ENCODE results near the gene IFT27. TPM values are rescaled to one million over a fixed set of nuclear protein-coding genes. Genes with fewer than 3 reads are reported as not detected.

IFT27 gene
- total RNA-seq, 1 donor from 2014 or later = 21.5 TPM

DNA sequence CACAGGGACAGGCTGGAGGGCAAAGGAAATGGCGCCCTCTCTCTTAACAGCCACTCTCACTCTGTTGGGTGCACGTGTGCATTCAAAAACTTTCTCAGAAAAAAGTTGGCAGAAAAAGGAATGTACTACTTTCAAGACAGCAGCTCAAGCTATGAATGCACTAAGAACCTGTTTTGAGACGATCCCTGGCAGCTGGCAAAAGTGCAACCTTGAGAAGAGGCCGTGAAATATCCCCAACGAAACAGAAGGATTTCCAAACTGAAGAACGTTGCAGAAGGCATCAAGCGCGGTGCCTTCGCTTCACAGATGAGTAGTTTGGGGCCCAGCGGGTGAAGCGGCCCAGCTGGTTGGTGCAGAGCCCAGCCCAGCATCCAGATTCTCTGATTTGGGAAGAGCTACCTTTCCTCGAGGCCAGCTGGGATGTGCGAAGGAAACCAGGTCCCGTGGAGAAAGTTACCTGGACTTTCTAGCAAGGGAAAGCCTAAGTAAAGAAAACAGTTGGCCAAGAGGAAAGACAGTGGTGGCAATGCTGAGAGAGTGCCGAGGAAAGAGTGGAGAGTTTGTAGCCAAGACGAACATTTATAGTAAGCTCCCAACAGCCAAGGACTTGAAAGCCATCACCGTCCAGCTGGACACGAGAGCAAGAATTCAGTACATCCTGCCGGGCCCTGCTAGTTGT is 16.3 kb downstream of the IFT27 start:
- intact Hi-C loops (cut with DNase I) = no loop called here
- no peak for TF ChIP-seq CTCF (IDR thresholded peaks at IDR 0.05)
- Histone ChIP-seq H3K36me3 (no peaks in the 10 kb centered on the region), H3K27ac (no peak overlapping the region), H3K4me1 (peaks cover 3% of the 10 kb centered on the region), H3K27me3 (peaks cover 9% of the 10 kb centered on the region), H3K9me3 (no peaks in the 10 kb centered on the region), H3K4me3 (no peak overlapping the region)
- ATAC-seq (no peak), DNase-seq (peak; percentile 43)

GRCh38 chr22:36758792-36759271 is 17.1 kb downstream of the IFT27 start:
- no peak for TF ChIP-seq CTCF (IDR thresholded peaks at IDR 0.05)
- intact Hi-C loops (cut with DNase I) = no loop called here
- Histone ChIP-seq H3K4me3 (no peak overlapping the region), H3K36me3 (no peaks in the 10 kb centered on the region), H3K27me3 (peaks cover 15% of the 10 kb centered on the region), H3K4me1 (peaks cover 3% of the 10 kb centered on the region), H3K27ac (no peak overlapping the region), H3K9me3 (no peaks in the 10 kb centered on the region)
- DNase-seq (peak; percentile 51), ATAC-seq (no peak)

GRCh38 chr22:36757668-36758211 is 18.2 kb downstream of the IFT27 start:
- Histone ChIP-seq H3K27ac (no peak overlapping the region), H3K9me3 (no peaks in the 10 kb centered on the region), H3K4me1 (peaks cover 1% of the 10 kb centered on the region), H3K27me3 (peaks cover 24% of the 10 kb centered on the region), H3K36me3 (no peaks in the 10 kb centered on the region), H3K4me3 (no peak overlapping the region)
- TF ChIP-seq CTCF (IDR thresholded peaks at IDR 0.05) = peak; percentile 80
- peak; percentile 87 for ATAC-seq
- DNase-seq = peak; percentile 88
- intact Hi-C loops (cut with DNase I) = no loop called here

GRCh38 chr22:36756746-36757655 is 18.9 kb downstream of the IFT27 start:
- ATAC-seq = no peak
- no peaks in the 10 kb centered on the region for H3K4me1 ChIP-seq
- no peaks in the 10 kb centered on the region for H3K9me3 ChIP-seq
- H3K36me3 ChIP-seq = no peaks in the 10 kb centered on the region
- peak; percentile 47 for DNase-seq
- intact Hi-C loops (cut with DNase I) = no loop called here
- no peak overlapping the region for H3K27ac ChIP-seq
- peaks cover 24% of the 10 kb centered on the region for H3K27me3 ChIP-seq
- no peak for TF ChIP-seq CTCF (IDR thresholded peaks at IDR 0.05)
- H3K4me3 ChIP-seq = no peak overlapping the region

- Histone ChIP-seq H3K4me3 (no peak overlapping the region), H3K36me3 (no peaks in the 10 kb centered on the region), H3K27me3 (peaks cover 24% of the 10 kb centered on the region), H3K27ac (no peak overlapping the region), H3K9me3 (no peaks in the 10 kb centered on the region), H3K4me1 (no peaks in the 10 kb centered on the region)
- ATAC-seq (no peak), DNase-seq (peak; percentile 46)
- no peak for TF ChIP-seq CTCF (IDR thresholded peaks at IDR 0.05)
- intact Hi-C loops (cut with DNase I) = no loop called here
These were observed 19.9 kb downstream of the IFT27 start for GRCh38 chr22:36756031-36756430.

All from upper lobe of right lung (tissue), 1 donor.